NOMO-1 treated with DMSO at 0.1 percent for 48 hours (cell line): ENCODE data around the gene TTC1.
A peak's percentile ranks its signal among the peaks of the same experiment; 100 is the strongest.
"Not testable (repeated sequence)": the region's sequence is repeated elsewhere in the genome, so short reads cannot be mapped to it uniquely, and the experiment has no call there.

Experiments used
- DNase-seq: peaks from one replicate; lab custom pipeline; 2025; ENCODE audit not compliant: unreplicated experiment; lab: John Stamatoyannopoulos, UW

Gene TTC1

DNA sequence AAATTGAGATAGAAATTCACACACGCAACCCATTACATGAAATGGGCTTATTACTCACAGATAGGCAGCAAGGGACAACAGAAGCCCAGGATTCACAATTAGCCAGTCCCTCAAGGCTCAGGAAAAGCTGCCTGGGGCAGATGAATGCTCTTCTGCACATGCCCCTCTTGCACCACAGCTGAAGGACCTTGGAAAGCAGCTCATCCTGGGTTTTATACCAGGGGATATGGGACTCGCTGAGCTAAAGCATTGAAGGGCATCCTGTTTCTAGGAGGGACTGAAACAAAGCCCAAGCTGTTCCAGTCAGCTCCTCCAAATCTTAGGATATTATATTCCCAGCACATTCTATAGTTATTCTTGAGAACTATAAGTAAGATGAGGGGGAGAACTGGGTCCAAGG is 15.7 kb upstream of the TTC1 start:
- DNase-seq: no peak

DNA sequence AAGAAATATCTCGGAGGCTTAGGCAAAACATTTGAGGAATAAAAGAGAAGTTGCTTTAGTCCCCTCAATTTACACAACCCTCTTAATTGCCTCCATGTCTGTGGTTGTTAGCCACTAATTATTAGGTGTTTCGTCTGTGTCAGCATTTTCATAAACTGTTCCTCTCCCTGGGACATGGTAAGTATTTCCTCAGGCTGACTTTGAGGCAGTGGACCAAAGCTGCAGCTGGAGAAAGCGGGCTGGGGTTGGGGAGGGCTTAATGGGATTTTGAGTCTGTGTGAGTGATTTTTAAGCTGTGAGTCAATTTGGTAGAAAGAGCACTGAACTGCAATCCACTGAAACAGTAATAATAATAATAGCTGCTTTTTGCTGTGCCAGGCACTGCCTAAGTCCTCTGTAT is 13.0 kb upstream of the TTC1 start:
- peak; percentile 72 for DNase-seq

DNA sequence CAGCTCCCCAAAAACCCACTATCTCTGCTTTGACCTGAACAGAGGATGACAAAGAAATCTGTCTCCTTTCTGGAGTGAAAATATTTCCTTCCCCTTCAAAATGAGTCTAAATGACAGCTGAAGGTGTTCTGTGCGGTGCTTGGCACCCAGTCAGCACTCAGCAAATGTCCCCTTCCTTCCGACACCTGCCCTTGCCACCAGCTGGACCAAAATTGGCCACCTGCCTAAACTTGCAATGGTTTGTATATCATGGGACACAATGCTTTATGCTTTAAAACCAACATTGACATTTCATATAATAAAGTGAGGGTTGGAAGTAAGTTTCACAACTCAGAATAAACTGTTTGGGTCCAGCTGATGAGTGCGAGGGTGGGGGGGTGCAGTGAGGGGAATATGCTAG is 7.5 kb upstream of the TTC1 start:
- DNase-seq: no peak

DNA sequence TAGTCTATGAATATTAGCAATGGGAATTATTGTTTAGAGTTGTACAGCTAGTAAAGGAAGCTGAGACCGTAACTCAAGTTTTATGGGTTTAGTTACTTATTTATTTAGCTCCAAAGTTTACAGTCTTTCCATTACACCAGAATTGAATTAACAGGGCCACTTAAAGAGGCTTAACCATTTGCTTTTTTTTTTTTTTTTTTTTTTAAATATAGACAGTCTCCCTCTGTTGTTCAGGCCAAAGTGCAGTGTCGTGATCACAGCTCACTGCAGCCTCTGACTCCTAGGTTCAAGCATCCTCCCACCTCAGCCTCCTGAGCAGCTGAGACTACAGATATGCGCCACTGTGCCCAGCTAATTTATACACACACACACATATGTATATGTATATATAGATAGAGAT is 1.4 kb upstream of the TTC1 start:
- no peak for DNase-seq

DNA sequence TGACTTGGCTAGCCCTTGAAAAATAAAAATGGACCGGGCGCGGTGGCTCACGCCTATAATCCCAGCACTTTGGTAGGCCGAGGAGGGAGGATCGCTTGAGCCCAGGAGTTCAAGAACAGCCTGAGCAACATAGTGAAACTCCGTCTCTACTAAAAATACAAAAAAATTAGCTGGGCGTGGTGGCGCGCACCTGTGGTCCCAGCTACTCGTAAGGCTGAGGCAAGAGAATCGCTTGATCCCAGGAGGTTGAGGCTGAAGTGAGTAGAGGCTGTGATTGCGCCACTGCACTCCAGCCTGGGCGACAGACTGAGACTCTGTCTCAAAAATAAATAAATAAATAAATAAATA is 436 bp upstream of the TTC1 start:
- not testable (repeated sequence) for DNase-seq

DNA sequence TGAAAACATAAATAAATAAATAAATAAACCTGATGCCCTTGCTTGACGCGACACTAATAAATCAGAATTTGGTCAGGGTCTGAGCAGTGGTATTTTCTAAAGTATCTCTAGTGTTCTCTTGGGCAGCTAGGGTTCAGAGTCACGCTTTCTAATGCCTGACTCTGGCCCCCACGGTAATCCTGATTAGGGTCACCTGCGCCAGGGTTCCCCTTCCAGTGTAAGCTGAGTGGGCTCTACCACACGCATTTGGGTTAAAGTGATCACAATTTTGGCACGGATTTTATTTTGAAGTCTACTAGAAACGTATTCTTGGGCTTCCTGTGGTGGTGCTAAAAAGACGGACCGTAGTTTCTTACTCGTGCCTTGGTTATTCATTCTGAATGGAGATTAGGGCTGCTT is 651 bp downstream of the TTC1 start:
- no peak for DNase-seq

DNA sequence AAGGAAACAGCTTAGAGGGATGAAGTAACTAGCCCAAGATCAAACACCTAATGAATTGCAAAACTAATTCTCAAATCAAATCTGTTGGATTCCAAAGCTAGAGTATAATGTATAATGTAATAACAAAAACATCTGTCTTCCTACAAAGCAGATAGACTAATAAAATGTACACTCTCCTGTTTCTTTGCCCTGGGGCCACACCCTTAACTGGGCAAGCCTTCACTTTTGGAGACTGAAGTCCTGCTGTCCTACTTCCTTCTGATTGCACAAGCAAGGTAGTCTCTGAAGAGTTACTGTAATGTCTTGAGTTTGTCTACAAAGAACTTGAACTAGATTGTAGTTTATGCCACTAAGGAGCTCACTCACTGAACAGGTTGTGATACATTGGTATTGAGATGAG is 2.5 kb downstream of the TTC1 start:
- DNase-seq: no peak

DNA sequence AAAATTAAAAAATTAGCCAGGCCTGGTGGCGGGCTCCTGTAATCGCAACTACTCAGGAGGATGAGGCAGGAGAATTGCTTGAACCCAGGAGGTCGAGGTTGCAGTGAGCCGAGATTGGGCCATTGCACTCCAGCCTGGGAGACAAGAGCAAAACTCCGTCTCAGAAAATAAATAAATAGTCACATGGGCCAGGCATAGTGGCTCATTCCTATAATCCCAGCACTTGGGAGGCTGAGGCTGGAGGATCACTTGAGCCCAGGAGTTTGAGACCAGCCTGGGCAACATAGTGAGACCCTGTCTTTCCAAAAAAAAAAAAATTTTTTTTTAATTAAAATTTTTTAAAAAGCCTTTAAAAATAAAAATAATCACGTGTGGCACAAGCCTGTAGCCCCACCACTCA is 5.3 kb downstream of the TTC1 start:
- DNase-seq: not testable (repeated sequence)

DNA sequence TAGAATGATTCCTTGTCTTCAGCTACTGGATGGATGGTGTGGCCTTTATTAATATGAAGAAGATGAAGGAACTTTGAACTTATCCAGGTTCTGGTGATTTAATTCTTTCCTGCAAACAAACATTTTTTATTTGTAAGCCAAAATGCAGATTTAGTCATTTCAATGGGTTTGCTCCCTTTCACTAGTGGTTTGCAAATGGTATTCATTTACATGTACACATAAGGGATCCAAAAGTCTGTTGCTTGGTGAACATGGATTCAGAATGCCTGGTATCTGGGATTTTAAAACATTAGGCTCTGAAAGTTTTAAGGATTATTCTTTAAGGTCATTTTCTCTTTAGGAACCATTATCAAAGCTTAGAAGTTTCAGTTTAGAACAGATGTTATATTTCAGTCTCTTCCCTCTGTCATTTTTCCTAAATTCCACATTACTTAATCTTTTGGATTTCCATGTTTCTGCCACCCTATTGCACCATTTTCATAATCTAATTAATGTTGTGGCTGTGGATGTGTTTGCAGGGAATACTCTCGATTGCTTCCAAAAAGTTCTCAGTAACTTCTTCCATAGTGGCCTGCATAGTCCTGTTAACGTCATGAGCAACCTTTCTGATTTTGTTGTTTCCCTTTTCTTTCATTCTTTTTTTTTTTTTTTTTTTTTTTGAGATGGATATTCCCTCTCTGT is 10.1 kb downstream of the TTC1 start:
- no peak for DNase-seq

DNA sequence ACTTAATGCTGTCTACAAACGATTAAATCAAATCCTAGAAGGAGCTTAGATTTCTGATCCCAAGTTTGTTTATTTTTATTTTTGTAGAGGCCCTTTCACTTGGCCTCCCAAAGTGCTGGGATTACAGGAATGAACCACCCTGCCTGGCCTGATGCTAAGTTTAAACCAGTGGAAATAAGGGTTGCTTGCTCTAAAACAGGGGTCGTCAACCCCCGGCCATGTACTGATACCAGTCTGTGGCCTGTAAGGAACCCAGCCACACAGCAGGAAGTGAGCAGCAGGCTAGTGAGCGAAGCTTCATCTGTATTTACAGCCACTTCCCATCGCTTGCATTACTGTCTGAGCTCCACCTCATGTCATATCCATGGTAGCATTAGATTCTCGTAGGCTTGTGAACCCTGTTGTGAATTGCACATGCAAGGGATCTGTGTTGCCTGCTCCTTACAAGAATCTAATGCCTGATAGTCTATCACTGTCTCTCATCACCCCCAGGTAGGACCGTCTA is 11.4 kb downstream of the TTC1 start:
- DNase-seq: no peak

DNA sequence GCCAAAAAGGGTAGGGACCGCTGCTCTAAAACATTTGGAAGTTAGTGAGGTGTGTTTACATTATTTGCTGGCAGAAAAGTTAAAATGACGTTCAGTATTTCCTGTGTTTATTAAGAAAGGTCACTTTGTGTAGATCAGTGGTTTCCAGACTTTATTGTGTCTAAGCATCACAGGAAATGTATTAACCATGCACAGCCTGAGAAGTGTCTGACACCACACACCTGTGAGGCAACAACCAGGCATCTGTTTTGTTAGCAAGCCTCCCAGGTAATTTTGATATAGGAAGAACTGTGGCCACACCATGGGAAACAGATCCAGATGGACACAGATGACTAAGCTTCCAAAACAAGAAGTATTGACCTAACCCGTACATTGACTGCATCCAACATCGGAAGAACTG is 12.0 kb downstream of the TTC1 start:
- DNase-seq: no peak

DNA sequence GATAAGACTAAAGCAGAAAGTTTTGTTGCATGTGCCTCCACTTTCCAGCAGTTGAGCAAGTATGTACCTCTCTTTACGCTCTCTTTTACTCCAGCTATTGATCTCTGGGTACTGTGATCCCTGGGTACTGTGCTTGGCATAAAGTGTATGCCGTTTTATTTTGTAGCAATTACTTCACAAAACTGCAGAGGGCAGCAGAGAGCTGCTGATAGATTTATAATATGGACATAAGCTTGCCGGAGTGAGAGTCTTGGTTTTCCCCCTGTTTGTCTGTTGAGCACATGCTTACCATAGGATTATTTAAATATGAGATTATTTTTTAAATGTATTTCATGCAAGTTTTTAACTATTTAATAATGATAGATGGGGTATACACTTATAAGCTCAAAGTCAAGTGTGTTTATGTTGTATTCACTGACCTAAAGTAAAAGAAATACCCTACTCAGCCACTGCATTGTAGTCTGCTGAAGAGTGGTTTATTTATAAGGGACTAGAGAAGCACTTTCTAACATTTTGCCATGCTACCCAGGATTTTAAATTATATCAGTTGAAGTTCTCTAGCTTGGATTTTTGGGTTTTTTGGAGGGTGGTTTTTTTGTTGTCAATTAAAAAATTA is 13.0 kb downstream of the TTC1 start:
- peak; percentile 56 for DNase-seq

DNA sequence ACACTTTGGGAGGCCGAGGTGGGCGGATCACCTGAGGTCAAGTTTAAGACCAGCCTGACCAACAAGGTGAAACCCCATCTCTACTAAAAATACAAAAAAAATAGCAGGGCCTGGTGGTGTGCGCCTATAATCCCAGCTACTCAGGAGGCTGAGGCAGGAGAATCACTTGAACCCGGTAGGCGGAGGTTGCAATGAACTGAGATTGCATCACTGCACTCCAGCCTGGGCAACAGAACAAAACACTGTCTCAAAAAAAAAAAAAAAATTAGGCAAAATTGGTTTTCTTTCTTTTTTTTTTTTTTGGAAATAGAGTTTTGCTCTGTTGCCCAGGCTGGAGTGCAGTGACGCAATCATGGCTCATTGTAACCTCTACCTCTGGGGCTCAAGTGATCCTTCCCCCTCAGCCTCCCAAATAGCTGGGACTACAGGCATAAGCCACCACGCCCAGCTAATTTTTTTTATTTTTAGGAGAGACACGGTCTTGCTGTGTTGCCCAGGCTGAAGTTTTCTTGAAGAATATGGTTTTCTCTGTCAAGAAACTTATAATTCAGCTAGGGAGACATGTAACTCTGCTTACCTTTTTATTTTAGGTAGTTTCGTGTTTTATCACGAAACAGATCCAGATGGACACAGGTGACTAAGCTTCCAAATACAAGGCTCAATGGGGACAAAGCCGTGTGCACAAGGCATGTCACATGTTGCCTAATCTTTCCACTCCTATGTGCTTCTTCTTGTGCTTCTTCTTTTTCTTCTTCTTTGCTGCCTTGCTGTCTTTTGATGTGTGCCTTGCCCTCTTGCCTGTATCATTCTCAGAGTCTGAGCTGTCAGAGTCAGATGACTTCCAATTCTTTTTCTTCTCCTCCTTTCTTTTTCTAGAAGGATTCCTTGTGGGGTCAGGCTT is 14.3 kb downstream of the TTC1 start:
- DNase-seq: peak; percentile 10

DNA sequence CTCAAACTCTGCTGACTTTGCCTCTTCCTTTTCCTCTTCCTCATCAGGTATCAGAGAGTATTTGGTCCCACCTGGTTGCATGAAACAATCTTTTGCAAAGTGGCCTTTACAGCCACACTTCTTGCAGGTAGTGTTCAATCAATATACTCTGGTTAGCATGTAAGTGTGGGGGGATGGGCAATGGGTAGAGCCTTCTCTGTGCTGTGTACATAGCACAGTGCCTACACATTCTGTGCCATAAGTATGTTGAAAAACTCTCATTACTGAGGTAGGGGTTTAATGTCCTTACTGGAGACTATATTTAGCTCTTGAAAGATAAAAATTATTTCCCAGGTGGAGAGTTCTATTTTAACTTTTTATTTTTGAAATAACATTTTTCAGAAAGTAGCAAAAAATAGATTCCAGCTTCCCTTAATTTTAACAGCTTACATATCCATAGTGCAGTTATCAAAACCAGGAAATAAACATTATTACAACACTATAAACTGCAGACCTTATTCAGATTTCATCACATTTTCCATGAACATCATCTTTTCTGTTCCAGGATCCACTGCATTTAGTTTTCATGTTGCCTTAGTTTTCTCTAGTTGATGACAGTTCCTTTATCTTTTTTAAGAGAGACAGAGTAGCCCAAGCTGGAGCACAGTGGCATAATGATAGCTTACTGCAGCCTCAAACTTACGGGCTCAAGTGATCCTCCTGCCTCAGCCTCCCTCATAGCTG is 15.1 kb downstream of the TTC1 start:
- no peak for DNase-seq

DNA sequence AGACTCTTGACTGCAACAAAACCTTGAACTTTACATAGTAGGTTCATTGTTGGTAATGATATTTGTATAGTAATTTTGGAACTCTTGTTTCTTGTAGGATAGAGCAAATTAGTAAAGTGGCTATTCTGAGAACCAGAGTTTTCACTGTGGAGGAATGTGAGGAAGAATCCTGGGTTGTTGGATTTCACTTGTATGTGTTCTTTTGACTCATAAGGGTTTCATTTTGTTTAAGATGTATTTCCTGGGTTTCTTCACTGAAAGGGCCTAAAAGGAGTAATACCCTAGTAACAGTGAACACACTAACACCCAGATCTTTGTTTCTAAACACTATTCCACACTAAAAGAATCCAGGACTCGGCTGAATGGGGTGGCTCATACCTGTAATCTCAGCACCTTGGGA is 20.1 kb downstream of the TTC1 start:
- DNase-seq: no peak

DNA sequence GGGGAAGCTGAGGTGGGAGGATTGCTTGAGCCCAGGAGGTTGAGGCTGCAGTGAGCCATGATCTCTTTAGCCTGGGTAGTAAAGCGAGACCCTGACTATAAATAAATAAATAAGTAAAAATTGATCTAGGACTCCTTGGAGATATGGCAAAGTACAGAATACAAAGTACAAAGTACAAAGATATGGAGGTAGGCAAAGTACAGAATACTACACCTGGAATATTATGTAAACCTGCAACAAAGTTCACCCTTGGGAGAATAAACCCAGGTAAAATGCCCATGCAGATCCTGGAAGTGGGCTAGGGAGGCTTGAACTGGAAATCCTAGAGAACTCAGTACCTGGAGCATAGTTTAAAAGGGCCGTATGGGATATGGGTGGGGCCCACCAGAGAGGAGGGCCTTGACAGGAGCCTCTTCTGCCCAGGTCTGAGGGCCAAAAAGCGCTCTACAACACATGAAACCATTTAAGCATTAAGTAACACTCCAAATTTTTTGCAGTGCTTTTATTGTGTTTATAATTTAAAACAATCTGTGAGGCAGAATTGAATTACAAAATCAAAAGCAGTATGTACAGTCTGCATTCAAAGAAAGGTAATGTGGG is 20.7 kb downstream of the TTC1 start:
- no peak for DNase-seq

DNA sequence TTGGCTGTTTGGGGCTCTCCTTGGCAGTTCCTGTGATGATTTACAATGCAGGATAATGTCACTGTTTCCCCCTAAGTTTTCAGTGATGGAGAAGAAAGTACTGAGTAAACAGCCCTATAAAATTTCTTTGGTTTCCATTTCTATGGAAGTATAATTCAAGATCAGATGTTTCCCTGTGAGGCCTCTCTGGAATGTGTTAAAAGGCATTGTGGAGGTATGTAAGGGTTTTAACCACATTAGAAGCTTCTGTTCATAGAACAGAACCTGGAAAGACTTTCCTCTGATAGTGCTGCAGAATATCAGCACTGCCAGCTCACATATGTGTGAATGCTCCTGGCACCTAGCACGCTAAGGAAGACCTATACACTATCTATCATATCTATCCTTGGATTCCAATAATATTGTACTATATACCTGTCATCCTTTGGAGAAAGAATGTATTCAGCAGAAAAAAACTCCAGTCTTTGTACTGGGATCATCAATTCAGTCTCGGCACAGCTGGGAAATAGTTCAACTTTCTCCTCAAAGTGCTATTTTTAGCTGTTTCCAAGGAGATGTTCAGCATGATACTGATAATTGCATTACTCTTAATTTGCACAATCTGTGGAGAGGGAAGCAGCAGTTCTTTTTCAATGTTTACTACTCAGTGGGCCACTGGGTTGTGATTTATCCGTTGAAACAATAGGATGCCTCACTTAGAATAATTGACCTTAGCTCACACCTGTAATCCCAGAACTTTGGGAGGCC is 21.9 kb downstream of the TTC1 start:
- no peak for DNase-seq

DNA sequence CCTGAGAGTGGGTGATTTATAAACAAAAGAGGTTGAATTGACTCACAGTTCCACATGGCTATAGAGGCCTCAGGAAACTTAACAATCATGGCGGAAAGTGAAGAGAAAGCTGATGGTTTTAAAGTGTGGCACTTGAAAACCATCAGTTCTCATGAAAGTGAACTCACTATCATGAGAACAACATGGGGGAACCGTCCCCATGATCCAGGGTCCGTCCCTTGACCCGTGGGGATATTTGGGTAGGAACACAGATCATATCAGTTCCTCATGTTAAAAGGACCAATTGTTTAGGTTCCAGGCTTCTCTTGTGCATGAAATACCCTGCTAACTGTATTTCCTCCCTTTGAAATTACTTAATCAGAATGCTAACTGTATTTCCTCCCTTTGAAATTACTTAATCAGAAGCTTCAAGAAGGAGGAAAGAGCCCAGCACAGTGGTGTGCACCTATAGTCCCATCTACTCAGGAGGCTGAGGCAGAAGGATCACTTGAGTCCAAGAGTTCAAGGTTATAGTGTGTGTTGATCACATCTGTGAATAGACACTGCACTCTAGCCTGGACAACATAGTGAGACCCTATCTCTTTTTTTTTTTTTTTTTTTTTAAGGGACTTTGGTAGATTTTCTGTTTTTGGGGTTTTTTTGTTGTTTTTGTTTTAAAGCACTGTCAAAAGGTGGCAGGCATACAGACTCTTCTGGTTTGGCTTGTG is 24.8 kb downstream of the TTC1 start:
- no peak for DNase-seq

DNA sequence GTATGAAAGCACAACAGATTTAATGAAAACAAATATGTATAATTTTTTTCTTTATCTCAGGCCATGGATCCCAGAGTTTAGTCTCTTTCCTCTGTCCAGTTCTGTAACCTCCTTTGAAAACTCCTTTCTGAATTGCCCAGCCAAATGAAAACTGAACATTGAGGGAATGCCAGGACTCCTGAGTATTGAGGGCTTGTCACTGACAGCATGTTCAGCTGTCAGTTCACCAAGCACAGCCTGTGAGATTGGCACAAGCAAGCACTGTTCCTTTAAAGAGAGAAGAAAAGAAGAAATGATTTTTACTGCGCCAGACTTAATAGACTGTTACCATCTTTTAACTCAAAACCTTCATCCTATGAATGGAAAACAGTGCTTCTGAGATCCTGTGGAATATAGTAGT is 27.3 kb downstream of the TTC1 start:
- DNase-seq: no peak

DNA sequence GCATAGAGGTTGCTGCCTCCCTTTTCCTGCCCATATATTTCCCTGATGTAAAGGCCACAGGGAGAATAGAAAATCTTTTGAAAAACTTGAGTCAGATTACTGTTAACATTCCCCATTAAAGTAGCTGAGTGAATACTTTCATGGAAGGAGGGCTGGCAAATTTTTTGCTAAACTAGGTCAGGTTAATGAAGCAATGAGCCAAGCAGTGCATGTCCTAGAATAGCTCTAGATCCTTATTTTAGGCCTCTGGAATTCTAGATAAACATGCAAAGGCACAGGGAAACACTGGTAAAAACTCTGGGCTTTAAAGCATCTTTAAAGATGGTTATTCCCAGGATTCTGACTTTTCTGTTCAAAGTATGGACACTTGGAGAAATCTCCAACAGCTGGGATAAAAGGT is 27.9 kb downstream of the TTC1 start:
- no peak for DNase-seq
